B cell (primary cell): ENCODE results near the gene UBE2Q1.

Source experiments
- CTCF ChIP-seq: fragments of 200-600 bp; IDR thresholded peaks from one replicate; pipeline ENCODE4 v1.8.0; 2022; ENCODE audit warnings: antibody characterized with exemption, mild to moderate bottlenecking
- EZH2 ChIP-seq: IDR thresholded peaks from 2 replicates; pipeline ENCODE4 v1.6.1; 2012; ENCODE audit warnings: borderline replicate concordance, low read depth, mild to moderate bottlenecking, moderate library complexity, low read length; ENCODE audit not compliant: insufficient read depth, poor library complexity, severe bottlenecking

GRCh38 chr1:154599658-154600057 is 41.2 kb upstream of the UBE2Q1 start:
- no peak for TF ChIP-seq CTCF
- no peak for TF ChIP-seq EZH2
